Mesenchymal stem cell (in vitro differentiated cells and primary cell): ENCODE measurements around the gene FMNL3.
A peak's percentile ranks its signal among the peaks of the same experiment; 100 is the strongest.

Source experiments
- DNase-seq: peaks from one replicate; pipeline ENCODE4 v3.0.0-alpha.2; 2013
- H2AFZ ChIP-seq: one replicate; pipeline ENCODE4 v1.6.1; 2013; ENCODE audit warnings: low read depth, mild to moderate bottlenecking, control low read depth, inconsistent platforms, low read length, moderate library complexity
- H2AK5ac ChIP-seq: 2 replicates; pipeline ENCODE4 v1.6.1; 2013; ENCODE audit warnings: low read length, moderate library complexity, mild to moderate bottlenecking, inconsistent platforms; ENCODE audit not compliant: severe bottlenecking
- H2BK120ac ChIP-seq: one replicate; pipeline ENCODE4 v1.6.1; 2013; ENCODE audit warnings: low read depth, mild to moderate bottlenecking, inconsistent platforms, low read length, moderate library complexity
- H2BK12ac ChIP-seq, 2 experiments: one replicate each; pipeline ENCODE4 v1.6.1; 2013; ENCODE audit warnings: inconsistent platforms in 2 of 2, low read length in 2 of 2, mild to moderate bottlenecking in 2 of 2, moderate library complexity in 2 of 2, control low read depth in 1 of 2
- H2BK15ac ChIP-seq: one replicate; pipeline ENCODE4 v1.6.1; 2013; ENCODE audit warnings: mild to moderate bottlenecking, low read depth, inconsistent platforms; ENCODE audit not compliant: poor library complexity, severe bottlenecking
- H2BK5ac ChIP-seq: 2 replicates; pipeline ENCODE4 v1.6.1; 2013; ENCODE audit warnings: low read depth, mild to moderate bottlenecking, low read length, control low read depth, inconsistent platforms; ENCODE audit not compliant: poor library complexity, severe bottlenecking
- H3K14ac ChIP-seq, 2 experiments: one replicate each; pipeline ENCODE4 v1.6.1; 2013; ENCODE audit warnings: inconsistent platforms in 2 of 2, low read length in 2 of 2, control low read depth in 1 of 2, mild to moderate bottlenecking in 1 of 2, moderate library complexity in 1 of 2
- H3K18ac ChIP-seq, 2 experiments: one replicate each; pipeline ENCODE4 v1.6.1; 2013; ENCODE audit warnings: inconsistent platforms in 2 of 2, low read length in 2 of 2, control low read depth in 1 of 2, low read depth in 1 of 2, mild to moderate bottlenecking in 1 of 2
- H3K23ac ChIP-seq, 2 experiments: one replicate each; pipeline ENCODE4 v1.6.1; 2013; ENCODE audit warnings: inconsistent platforms in 2 of 2, low read length in 2 of 2, mild to moderate bottlenecking in 2 of 2, moderate library complexity in 2 of 2, control low read depth in 1 of 2
- H3K27ac ChIP-seq: 2 replicates; pipeline ENCODE4 v1.5.1; 2013; ENCODE audit warnings: mild to moderate bottlenecking, moderate library complexity, low read length, control low read depth, inconsistent platforms; ENCODE audit not compliant: poor library complexity, severe bottlenecking
- H3K27me3 ChIP-seq, 2 experiments: 2 replicates each; pipeline versions ENCODE4 v1.6.1 to v1.7.0; 2013; ENCODE audit warnings: low read length in 2 of 2, mild to moderate bottlenecking in 2 of 2, moderate library complexity in 2 of 2, control low read depth in 1 of 2, inconsistent platforms in 1 of 2; ENCODE audit not compliant: control insufficient read depth in 1 of 2, insufficient read depth in 1 of 2
- H3K36me3 ChIP-seq, 2 experiments: 2 replicates each; pipeline versions ENCODE4 v1.6.1 to v1.7.0; 2013; ENCODE audit warnings: low read length in 2 of 2, control low read depth in 1 of 2, inconsistent platforms in 1 of 2, low read depth in 1 of 2, mild to moderate bottlenecking in 1 of 2; ENCODE audit not compliant: insufficient read depth in 2 of 2, control insufficient read depth in 1 of 2
- H3K4ac ChIP-seq, 2 experiments: one replicate each; pipeline ENCODE4 v1.6.1; 2013; ENCODE audit warnings: inconsistent platforms in 2 of 2, low read length in 2 of 2, mild to moderate bottlenecking in 2 of 2, moderate library complexity in 2 of 2, control low read depth in 1 of 2, low read depth in 1 of 2
- H3K4me1 ChIP-seq: 2 replicates; pipeline ENCODE4 v1.6.1; 2013; ENCODE audit warnings: low read depth, low read length, control low read depth; ENCODE audit not compliant: control insufficient read depth, insufficient read depth
- H3K4me2 ChIP-seq: 2 replicates; pipeline ENCODE4 v1.6.1; 2013; ENCODE audit warnings: low read length, mild to moderate bottlenecking, inconsistent platforms; ENCODE audit not compliant: poor library complexity, severe bottlenecking
- H3K4me3 ChIP-seq, 2 experiments: 2 replicates each; pipeline versions ENCODE4 v1.5.1 to v1.7.0; 2013; ENCODE audit warnings: low read length in 2 of 2, mild to moderate bottlenecking in 2 of 2, control low read depth in 1 of 2, low read depth in 1 of 2; ENCODE audit not compliant: insufficient read depth in 1 of 2
- H3K79me1 ChIP-seq: replicated peaks from 2 replicates; pipeline ENCODE4 v1.6.1; 2013; ENCODE audit warnings: mild to moderate bottlenecking, control low read depth, low read length, inconsistent platforms; ENCODE audit not compliant: poor library complexity, severe bottlenecking
- H3K9ac ChIP-seq: 2 replicates; pipeline ENCODE4 v1.7.0; 2013; ENCODE audit warnings: mild to moderate bottlenecking, low read length, moderate library complexity
- H3K9me3 ChIP-seq: 2 replicates; pipeline ENCODE4 v1.7.0; 2013; ENCODE audit warnings: mild to moderate bottlenecking, low read length; ENCODE audit not compliant: control insufficient read depth
- H4K8ac ChIP-seq: one replicate; pipeline ENCODE4 v1.6.1; 2013; ENCODE audit warnings: inconsistent platforms, mild to moderate bottlenecking, low read length, moderate library complexity
- H4K91ac ChIP-seq: one replicate; pipeline ENCODE4 v1.6.1; 2013; ENCODE audit warnings: mild to moderate bottlenecking, low read length, inconsistent platforms
- WGBS: methylation state at CpG from one replicate; pipeline ENCODE4 v1.1.7; 2013; ENCODE audit warnings: mixed read lengths; 5-methylcytosine and 5-hydroxymethylcytosine counted together

The FMNL3 gene

GRCh38 chr12:49645146-49646039, 61.8 kb downstream of the FMNL3 start:
- no peak for DNase-seq
- H4K91ac ChIP-seq = peak overlapping the region; percentile 55
- peaks cover 6% of the 10 kb centered on the region for H3K79me1 ChIP-seq
- H2BK120ac ChIP-seq = no peak overlapping the region
- WGBS = 96% methylated on average over 6 of the region's 6 CpGs
- no peak overlapping the region for H2BK5ac ChIP-seq
- no peak overlapping the region for H2AK5ac ChIP-seq
- H3K14ac ChIP-seq = no peak overlapping the region
- no peak overlapping the region for H3K4me3 ChIP-seq
- no peak overlapping the region for H3K23ac ChIP-seq
- H2BK15ac ChIP-seq = no peak overlapping the region
- no peak overlapping the region for H3K9ac ChIP-seq
- H4K8ac ChIP-seq = no peak overlapping the region
- H2BK12ac ChIP-seq = peak overlapping the region in 1 of 2 experiments; percentile 29
- peaks cover 86 to 87% of the 10 kb centered on the region in 2 experiments for H3K36me3 ChIP-seq
- no peak overlapping the region for H3K4me2 ChIP-seq
- H2AFZ ChIP-seq = no peak overlapping the region
- H3K27ac ChIP-seq = no peak overlapping the region
- no peaks in the 10 kb centered on the region for H3K4me1 ChIP-seq
- H3K9me3 ChIP-seq = no peaks in the 10 kb centered on the region
- H3K27me3 ChIP-seq = no peaks in the 10 kb centered on the region
- no peak overlapping the region for H3K4ac ChIP-seq
- no peak overlapping the region for H3K18ac ChIP-seq

- no peak overlapping the region for H3K23ac ChIP-seq
- H2BK12ac ChIP-seq = no peak overlapping the region
- H4K91ac ChIP-seq = no peak overlapping the region
- no peak overlapping the region for H2BK15ac ChIP-seq
- H3K4me2 ChIP-seq = no peak overlapping the region
- peak overlapping the region in 1 of 2 experiments; percentile 4 for H3K4ac ChIP-seq
- no peak overlapping the region for H2BK120ac ChIP-seq
- peaks cover 5% of the 10 kb centered on the region for H3K79me1 ChIP-seq
- peak overlapping the region; percentile 37 for H3K9ac ChIP-seq
- H3K14ac ChIP-seq = no peak overlapping the region
- H3K27ac ChIP-seq = no peak overlapping the region
- no peak overlapping the region for H3K18ac ChIP-seq
- H3K36me3 ChIP-seq = peaks cover 79 to 85% of the 10 kb centered on the region in 2 experiments
- H3K4me1 ChIP-seq = no peaks in the 10 kb centered on the region
- H2BK5ac ChIP-seq = no peak overlapping the region
- no peaks in the 10 kb centered on the region for H3K9me3 ChIP-seq
- H2AFZ ChIP-seq = no peak overlapping the region
- H2AK5ac ChIP-seq = peak overlapping the region; percentile 3
- peak; percentile 80 for DNase-seq
- H3K4me3 ChIP-seq = no peak overlapping the region
- no peaks in the 10 kb centered on the region for H3K27me3 ChIP-seq
- no peak overlapping the region for H4K8ac ChIP-seq
- WGBS = 0% methylated on average over 1 of the region's 2 CpGs
These were observed 62.6 kb downstream of the FMNL3 start for GRCh38 chr12:49644620-49644994.

DNA sequence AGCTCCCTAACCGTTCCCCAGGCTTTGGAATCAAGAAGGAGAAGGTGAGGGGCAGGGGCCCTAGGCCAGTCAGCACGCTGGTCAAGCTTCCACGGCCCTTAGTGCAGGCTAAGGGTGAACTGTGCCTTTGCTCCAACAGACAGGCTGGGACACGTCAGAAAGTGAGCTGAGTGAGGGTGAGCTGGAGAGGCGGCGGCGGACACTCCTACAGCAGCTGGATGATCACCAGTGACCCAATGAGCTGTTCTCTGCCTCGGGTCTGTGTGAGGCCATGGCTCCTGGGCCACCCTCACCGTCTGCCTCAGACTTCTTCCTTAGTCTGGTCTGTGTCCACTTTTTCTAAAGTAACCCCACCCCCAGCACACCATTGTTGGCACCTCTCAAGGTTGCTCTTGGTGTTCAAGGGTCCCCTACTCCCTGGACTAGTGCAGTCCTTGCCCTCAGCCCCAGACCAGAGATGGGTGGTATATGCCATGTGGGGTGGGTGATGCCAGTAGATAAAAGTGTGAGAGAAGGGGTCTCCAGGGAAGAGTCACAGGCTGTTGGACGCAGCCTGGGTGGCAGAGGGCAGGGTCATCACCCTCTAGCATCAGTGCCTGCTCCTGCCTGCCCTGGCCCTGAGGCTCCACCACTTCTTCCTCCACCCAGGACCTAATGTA, 63.1 kb downstream of the FMNL3 start:
- Histone ChIP-seq H2BK15ac (no peak overlapping the region), H2BK120ac (no peak overlapping the region), H2BK5ac (no peak overlapping the region), H3K27ac (no peak overlapping the region), H3K4me3 (no peak overlapping the region), H4K8ac (no peak overlapping the region), H2AFZ (no peak overlapping the region), H3K36me3 (peaks cover 74 to 85% of the 10 kb centered on the region in 2 experiments), H3K4ac (no peak overlapping the region), H3K27me3 (no peaks in the 10 kb centered on the region), H3K9ac (peak overlapping the region; percentile 27), H4K91ac (no peak overlapping the region), H3K23ac (no peak overlapping the region), H3K18ac (no peak overlapping the region), H3K14ac (no peak overlapping the region), H3K79me1 (peaks cover 5% of the 10 kb centered on the region), H3K9me3 (no peaks in the 10 kb centered on the region), H2BK12ac (peak overlapping the region in 1 of 2 experiments; percentile 73), H3K4me2 (no peak overlapping the region), H3K4me1 (no peaks in the 10 kb centered on the region), H2AK5ac (no peak overlapping the region)
- 84% methylated on average over 9 of the region's 10 CpGs for WGBS
- no peak for DNase-seq

- Histone ChIP-seq H3K4me3 (no peak overlapping the region), H3K4me2 (no peak overlapping the region), H3K23ac (no peak overlapping the region), H3K27me3 (no peaks in the 10 kb centered on the region), H2BK5ac (no peak overlapping the region), H2BK12ac (no peak overlapping the region), H3K4me1 (no peaks in the 10 kb centered on the region), H3K18ac (no peak overlapping the region), H2BK15ac (no peak overlapping the region), H3K79me1 (peaks cover 5% of the 10 kb centered on the region), H3K14ac (no peak overlapping the region), H4K91ac (no peak overlapping the region), H4K8ac (no peak overlapping the region), H3K4ac (no peak overlapping the region), H2BK120ac (no peak overlapping the region), H3K27ac (no peak overlapping the region), H3K9ac (no peak overlapping the region), H2AFZ (no peak overlapping the region), H3K36me3 (peaks cover 64 to 83% of the 10 kb centered on the region in 2 experiments), H2AK5ac (no peak overlapping the region), H3K9me3 (no peaks in the 10 kb centered on the region)
- WGBS = 96% methylated on average over 7 of the region's 7 CpGs
- no peak for DNase-seq
These were observed 64.1 kb downstream of the FMNL3 start for GRCh38 chr12:49643135-49643534.
